Measurements from ENCODE around the gene MIB2.
"Not testable (repeated sequence)": the region's sequence is repeated elsewhere in the genome, so short reads cannot be mapped to it uniquely, and the experiment has no call there.

The MIB2 gene

DNA sequence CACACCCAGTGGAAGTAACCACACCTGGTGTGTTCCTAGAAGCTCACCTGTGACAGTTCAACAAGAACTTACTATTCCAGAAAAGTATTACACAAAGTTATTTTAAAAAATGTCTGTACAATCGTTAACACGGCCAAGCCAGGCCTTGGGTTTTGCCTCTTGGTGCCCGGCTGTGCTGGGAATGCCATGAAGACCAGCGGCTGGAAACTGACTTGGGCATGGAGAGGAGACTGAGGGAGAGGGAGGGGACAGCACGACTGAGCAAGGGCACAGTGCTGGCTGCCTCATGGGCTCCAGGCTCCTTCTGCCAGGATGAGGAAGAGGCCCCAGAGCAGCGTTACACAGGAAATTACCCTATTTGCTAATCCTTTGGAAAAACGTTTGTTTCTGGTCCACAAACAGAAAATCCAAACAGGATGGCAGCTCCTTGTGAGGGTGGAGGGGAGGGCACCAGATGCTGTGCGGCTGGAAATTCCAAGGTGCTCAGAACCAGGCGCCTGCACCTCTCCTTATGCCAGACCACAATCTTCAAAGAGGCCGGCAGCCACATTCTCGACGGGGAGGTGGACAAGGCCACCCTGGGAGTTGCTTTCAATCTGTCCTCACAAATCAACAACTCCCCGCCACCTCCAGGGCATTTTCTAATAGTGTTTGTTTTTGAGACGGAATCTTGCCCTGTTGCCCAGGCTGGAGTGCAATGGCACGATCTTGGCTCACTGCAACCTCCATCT, 47.7 kb downstream of the MIB2 start:
- not testable (repeated sequence) for DNase-seq

DNA sequence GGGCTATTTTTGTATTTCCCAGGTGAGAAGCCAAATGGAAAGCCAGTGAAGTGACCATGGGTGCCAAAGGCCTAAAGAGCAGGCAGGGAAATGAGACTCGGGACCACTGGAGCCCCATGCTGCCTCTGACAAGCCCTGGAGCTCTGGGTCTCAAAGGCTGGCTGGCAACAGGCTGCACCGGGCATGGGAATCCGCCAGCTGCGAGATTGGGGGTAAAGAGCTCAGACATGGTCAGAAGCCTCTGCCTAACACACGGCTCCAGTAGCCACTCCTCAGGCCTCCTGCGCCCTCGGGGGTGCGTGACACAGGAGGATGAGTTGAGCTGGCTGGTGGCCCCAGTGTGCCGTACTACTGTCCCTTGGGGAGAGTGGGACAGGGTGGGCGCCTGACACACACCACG, 49.0 kb downstream of the MIB2 start:
- not testable (repeated sequence) for DNase-seq

DNA sequence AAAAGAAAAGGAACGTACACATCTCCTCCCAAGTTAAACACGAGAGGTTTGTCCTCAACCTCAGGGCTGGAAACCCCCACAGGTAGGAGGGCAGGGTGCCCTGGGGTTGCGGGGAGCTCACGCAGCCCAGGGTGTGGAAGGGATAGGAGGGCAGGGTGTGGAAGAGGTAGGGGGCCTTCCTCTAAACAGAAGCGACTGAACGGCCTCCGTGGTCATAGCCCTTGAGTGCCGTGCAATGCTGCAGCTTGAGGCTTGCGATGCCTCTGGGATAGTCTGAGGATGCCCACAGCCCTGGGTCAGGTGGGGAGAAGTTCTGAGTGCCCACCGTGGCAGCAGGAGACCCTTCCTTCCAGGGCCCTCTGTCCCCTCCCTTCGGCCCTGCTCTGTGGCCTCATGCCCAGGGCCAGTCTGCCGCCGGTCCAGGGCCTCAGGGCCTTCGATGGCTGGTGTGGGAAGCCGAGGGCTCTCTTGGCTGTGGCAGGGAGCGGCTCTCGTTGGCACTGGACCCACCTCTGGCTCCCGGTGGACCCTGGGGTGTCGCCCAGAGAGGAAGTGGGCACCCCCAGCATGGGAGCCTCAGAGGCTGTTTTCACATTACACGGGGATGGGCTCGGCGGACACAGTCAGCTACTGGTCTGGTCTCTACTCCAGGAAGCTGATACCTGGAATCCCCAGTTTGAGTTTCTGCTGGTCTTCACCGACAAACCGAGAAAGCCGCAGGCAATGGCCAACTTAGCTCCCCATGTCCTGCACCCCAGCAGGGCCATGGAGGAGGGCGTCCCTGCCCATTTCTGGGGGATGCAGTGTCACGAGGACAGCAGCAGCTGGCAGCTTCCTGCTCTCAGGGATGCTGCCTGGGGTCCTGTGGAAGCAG, 49.9 kb downstream of the MIB2 start:
- no peak for DNase-seq

DNA sequence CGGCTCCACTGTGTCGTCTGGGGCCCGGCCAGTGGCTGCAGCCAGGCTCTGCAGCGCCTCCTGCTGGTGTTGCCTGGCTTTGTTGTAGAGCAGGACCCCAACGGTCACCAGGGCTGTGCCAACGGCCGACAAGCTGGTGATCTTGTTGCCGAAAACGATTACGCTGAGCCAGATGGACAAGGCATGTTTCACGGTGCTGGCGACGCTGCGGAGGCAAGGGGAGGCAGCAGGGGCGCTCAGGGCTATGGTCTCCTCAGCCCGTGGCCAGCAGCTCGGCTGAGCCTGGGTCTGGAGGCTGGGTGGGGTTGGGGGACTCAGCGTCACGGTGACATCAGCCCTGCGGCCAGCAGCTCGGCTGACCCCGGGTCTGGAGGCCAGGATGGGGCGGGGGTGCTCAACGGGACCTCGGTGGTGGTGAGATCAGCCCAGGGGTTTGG, 50.5 kb downstream of the MIB2 start:
- no peak for DNase-seq

DNA sequence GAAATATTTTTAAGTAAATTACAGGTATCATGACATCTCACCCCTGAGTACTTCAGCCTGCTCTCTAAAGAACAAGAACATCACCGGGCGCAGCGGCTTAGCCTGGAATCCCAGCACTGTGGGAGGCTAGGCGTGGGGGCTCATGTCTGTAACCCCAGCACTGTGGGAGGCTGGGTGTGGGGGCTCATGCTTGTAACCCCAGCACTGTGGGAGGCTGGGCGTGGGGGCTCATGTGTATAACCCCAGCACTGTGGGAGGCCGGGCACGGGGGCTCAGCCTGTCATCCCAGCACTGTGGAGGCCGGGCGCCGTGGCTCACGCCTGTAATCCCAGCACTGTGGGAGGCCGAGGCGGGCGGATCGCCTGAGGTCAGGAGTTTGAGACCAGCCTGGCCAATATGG, 51.2 kb downstream of the MIB2 start:
- no peak for DNase-seq

DNA sequence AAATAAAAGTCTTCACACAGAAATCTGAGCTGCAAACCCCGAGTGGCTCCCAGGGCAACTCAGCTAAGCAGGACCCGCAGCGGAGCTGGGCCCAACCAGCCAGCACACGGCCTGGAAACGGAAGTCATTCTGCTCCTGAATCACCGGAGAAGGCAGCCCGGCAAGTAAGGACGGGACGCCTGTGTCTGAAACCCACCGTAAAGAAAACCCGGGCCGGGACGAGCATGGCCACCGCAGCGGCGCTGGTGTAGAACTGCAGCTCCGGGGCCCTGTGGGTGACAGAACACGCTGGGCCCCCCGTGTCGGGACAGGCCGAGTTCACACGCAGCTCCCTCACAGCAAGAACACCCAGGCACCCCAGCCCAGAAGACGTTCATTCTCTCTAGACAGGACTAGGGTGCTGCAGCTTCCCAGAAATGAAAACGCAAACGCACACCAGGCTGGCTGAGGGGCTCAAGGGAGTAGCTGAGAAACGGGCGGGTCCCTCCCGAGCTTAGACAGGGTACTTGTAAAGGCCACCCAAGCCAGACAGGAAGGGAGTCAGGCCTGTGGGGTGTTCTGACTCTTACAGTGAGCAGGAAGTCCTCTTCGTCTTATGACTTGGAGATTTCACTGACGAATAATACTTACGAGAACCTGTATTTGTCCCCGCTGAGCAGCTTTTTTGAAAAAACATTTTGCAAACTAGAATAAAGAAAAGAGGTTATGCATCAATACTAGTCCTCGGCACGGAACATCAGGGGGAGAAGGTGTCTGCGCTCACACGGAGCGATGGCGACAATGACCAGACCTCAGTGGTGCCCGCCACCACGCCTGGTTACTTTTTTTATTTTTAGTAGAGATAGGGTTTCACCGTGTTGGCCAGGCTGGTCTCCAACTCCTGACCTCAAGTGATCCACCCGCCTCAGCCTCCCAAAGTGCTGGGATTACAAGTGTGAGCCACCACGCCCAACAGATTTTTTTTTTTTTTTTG, 54.5 kb downstream of the MIB2 start:
- no peak for DNase-seq

DNA sequence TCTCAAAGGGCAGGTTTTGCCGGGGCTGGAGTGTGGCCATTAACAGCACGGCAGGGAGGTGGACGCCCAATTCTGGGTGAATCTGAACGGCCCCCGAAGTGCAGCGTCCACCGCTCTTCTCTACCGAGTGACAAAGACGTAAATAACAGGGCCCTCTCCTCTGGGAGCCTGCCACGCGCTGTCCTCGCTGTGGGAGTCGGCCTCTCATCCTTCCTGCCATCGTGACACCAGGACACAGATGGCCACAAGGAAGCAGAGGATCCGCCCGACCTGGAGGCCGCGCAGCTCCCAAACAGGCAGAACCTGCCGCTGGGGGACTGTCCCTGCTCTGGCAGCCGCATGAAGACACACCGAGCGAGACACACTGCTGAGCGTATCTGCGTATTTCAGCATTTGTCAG, 55.6 kb downstream of the MIB2 start:
- no peak for DNase-seq

DNA sequence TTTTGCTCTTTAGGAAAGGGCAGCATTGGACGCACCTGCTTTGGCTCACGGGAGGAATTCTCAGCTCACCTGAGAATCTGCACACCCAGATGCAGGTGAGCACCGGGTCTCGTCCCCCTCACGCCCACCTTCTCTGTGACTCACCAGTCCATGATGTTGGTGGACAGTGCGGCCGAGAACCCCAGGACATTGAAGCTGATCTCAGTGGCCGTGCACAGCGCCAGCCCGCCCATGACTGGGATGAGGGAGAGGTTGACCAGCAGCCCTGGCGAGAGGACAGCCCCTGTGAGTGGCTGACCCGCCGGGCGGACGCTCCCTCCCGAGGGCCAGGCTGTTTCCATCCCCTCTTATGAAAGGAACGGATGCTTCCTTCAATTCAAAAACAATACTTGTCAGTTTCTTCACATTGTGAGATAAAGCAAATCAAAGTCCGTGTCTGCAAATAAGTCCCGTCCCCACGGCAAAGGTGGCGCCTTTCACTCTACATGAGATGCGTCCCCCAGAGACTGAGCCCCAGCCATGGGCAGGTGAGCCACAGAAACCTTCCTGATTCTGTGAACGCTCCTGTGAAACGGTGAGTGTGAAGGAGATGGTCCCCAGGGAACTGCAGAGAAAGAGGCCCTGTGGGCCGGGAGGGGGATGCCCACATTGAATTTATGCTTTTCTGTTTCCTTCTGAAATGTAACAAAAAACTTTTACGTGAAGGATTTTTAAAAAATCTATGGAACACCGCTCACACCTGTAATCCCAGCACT, 56.2 kb downstream of the MIB2 start:
- no peak for DNase-seq

DNA sequence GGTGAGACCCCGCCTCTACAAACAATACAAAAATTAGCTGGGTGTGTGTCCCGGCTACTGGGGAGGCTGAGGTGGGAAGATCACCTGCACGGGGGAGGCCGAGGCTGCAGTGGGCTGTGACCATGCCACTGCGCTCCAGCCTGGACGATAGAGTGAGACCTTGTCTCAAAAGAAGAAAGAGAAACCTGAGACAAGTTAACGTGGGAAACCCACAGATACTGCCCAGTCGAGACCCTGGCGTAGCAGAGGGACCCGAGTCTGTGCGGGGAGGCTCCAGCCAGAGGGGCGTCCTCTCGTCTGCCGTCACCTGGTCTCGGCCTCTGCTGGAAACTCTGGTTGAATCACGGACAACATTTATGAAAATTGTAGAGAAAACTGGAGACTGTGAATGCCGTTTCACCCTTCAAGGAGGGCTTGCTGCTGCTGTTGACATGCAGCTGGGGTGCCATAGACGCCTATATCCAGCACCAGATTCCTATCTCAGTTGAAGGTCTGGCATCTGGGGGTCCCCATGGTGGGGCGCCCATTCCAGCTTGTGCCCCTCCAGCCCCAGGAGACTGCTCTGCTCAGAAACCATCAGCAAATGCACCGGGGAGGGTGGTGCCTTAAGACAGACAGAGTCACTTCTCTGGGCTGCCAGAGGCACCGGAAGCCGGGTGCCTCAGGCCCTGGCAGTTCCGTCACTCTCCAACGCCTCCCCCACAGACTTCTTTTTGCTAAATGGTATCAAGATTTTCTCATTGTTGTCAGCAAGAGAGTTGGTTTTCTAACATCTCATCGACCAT, 57.1 kb downstream of the MIB2 start:
- DNase-seq = no peak

DNA sequence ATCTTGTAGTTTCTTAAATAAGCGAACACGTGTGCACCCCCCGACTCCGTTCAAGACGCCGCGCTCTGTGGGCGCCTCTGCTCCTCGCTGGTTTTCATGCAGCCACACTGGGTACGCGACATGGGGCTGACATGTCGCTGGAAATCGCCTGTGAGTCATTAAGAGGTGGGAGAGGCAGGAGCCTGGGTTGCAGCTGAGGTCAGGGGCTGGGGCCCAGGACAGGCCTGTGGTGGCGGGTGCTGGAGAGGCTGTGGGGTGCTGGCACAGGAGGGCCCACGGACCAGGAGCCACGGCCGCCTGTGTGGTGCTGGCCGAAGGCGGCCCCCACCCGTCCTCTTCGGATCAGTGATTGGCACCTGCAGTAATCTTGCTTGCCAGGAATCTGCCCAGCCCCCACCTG, 59.5 kb downstream of the MIB2 start:
- DNase-seq = not testable (repeated sequence)

DNA sequence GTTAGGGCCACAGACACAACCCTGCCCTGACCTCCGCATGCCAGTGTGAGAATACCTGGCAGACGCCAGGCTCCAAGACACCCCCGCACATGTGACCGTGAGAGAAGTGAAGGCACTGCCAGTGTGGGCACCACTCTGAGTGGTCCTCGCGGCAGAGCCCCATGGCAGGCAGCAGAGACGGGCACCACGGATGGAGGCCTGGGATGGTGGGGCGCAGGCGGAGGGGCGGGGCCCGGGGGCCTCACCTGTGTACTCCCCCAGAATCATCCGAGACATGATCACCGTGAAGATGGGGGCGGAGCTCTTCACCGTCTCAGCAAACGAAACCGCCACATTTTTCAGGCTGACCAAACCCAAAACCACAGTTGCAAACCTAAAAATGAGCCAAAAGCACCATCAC, 59.9 kb downstream of the MIB2 start:
- DNase-seq = not testable (repeated sequence)

DNA sequence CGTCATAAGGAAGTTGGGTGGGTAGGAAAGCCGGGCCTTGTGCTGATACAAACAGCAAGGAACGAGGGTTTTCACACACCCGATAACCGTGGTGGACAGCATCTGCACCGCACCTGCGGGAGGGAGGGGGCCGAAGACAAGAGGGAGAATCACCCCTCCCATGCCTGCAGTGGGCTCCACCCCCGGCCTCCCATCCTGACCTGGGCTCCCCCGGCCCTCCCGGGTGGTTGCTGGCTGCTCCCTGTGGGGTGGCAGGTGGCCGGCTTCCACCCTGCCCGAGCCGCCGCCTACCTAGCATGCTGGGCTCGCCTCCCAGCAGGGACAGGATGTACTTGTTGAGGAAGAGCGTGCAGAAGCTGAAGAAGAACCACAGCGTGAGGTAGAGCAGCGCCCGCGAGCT, 60.8 kb downstream of the MIB2 start:
- DNase-seq = not testable (repeated sequence)

DNA sequence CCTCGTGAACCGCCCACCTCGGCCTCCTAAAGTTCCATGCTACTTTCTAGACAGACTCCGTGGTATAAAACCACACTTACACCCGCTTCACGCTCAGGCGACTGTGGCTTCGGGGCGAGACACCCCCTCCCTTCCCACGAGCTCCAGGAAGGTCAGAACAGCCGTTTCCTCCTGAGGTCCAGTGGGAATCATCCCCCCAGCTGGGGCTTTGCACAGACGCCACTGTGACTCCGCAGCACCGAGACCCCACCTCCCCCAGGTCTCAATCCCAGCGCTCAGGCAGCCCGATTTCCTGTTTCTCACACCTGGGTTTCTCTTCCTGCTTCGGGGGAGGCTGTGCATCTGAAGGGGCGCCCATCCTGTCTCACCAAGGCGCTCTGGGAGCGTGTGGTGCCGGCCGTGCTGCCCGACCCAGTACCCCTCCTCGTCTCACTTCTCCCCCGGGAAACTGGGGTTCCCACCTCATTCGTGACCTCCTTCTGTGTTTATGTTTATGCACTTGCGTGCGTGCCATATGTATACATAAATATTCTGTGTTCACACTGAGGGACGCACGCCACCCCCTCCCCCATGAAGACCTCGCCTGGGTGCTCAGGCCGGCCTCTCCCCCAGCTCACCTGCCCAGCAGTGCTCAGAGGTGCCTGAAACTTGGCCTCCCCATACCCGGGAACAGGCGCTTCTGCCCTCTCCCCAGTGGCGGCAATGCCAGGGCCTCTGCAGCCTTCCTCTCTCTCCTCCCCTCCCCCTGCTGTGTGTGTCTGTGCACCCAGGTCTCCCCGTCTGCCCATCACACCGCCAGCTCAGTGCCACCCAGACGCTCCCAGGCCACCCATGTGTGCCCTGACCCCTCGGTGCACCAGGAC, 62.6 kb downstream of the MIB2 start:
- DNase-seq = no peak

DNA sequence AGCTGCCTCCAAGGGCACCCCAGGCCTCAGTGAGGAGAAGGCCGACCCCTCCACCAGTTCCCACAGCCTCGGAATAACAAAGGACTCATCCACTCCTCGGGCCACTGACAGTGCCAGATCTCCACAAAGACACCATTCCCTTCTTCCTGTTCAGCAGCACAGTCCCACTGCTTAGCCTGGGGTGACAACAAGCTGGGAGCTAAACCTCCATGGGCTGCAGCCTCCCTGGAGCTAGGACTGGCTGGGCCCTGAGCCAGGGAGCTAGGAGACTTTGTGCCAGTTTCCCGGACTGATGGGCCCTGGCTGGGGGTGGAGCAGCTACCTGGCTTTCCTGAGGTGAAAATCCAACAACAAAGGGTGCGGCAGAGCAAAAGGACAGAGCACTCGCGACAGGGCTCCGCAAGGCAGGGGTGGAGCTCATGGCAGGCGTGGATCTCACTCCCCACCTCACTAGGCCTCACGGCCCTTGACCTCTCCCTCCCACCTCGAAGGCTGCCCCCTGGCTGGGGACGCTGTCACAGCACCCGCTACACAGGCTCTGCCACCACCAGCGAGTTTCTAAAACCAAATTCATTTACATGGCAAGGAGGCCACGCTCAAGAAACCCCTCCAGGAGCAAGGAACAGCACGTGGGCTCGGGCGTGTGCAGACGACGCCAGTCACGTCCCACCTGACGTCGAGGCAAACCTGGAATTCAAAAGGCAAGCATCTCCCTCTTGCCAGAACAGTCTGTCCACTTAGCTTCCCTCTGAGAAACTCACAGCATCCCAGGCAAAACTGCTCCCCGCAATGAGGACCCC, 63.5 kb downstream of the MIB2 start:
- DNase-seq = no peak
